Measurements from ENCODE around the gene TRAPPC5. TPM values are rescaled to one million over a fixed set of nuclear protein-coding genes. Genes with fewer than 3 reads are reported as not detected.

TRAPPC5 gene
- total and polyA plus RNA-seq, 10 of the 15 experiments (the other 5 are each of a cell fraction or from before 2014, with no cell fraction given): 4.2 to 210 (median 89.1) TPM

GRCh38 chr19:7699417-7700401 is 19.1 kb downstream of the TRAPPC5 start (continued):
- TF ChIP-seq ZNF687 (IDR thresholded peaks at IDR 0.05) (peak; percentile 59), NR2F1 (conservative IDR thresholded peaks at IDR 0.05) (peak; percentile 46), MLLT1 (IDR thresholded peaks at IDR 0.05) (peak; percentile 84), MXI1 (IDR thresholded peaks at IDR 0.05; ENCODE audit: low read depth, low read length) (0 out of 2 replicates have a peak, but pooled peaks have one; percentile 47), SMARCA5 (IDR thresholded peaks at IDR 0.05) (peak; percentile 79), RELB (IDR thresholded peaks at IDR 0.05; ENCODE audit: low read depth) (peak; percentile 65; the same call in 1 of the 2 replicates), ZNF384 (IDR thresholded peaks at IDR 0.05; ENCODE audit: borderline replicate concordance, low read depth, low read length) (peak; percentile 87), GATAD2B (conservative IDR thresholded peaks at IDR 0.05; ENCODE audit: low read depth) (peak; percentile 60; the same call in 1 of the 2 replicates), CBX5 (IDR thresholded peaks at IDR 0.05; ENCODE audit: low read depth) (no peak), CBFB (IDR thresholded peaks at IDR 0.05; ENCODE audit: low read depth) (0 out of 2 replicates have a peak, but pooled peaks have one; percentile 14), NKRF (conservative IDR thresholded peaks at IDR 0.05) (0 out of 2 replicates have a peak, but pooled peaks have one; percentile 17), IKZF2 (IDR thresholded peaks at IDR 0.05) (peak; percentile 48 to 54; a peak in 2 of 4 replicates), CEBPB (IDR thresholded peaks at IDR 0.05; ENCODE audit: borderline replicate concordance in 1 of 2, low read depth in 2 of 2, low read length in 2 of 2) (no peak), ZZZ3 (IDR thresholded peaks at IDR 0.05; ENCODE audit: control insufficient read depth, insufficient read length, low read depth) (no peak), SMC3 (IDR thresholded peaks at IDR 0.05; ENCODE audit: borderline replicate concordance, low read length) (peak; percentile 3; the same call in 1 of the 2 replicates), ATF3 (IDR thresholded peaks at IDR 0.05; ENCODE audit: borderline replicate concordance, extremely low read depth, low read depth, low read length) (no peak), PAX5 (IDR thresholded peaks at IDR 0.05; ENCODE audit: borderline replicate concordance, low read depth, low read length) (peak; percentile 11; the same call in 1 of the 2 replicates), ZBED1 (IDR thresholded peaks at IDR 0.05; ENCODE audit: borderline replicate concordance) (0 out of 2 replicates have a peak, but pooled peaks have one; percentile 12)

Data from GM12878 (cell line).